Liver (tissue), 9 donors: ENCODE data around the gene NFYC. TPM values are rescaled to one million over a fixed set of nuclear protein-coding genes. Genes with fewer than 3 reads are reported as not detected.

Source experiments
- DNase-seq: peaks from one replicate; pipeline ENCODE4 v3.0.0-alpha.2; 2017; ENCODE audit warnings: low spot score
- H3K27ac ChIP-seq, 2 donors: one replicate each; pipeline ENCODE4 v1.7.0; 2013; ENCODE audit warnings: inconsistent platforms in 2 of 2, low read length in 2 of 2, control low read depth in 1 of 2, low read depth in 1 of 2, mild to moderate bottlenecking in 1 of 2
- H3K27me3 ChIP-seq, 4 donors: one replicate each; pipeline versions ENCODE4 v1.6.1 to v1.7.0; 2013; ENCODE audit warnings: low read length in 3 of 4, inconsistent platforms in 1 of 4, mild to moderate bottlenecking in 1 of 4, moderate library complexity in 1 of 4; ENCODE audit not compliant: control insufficient read depth in 4 of 4, insufficient read depth in 4 of 4
- H3K36me3 ChIP-seq, 4 donors: one replicate each; pipeline versions ENCODE4 v1.6.1 to v1.7.0; 2013; ENCODE audit warnings: low read length in 3 of 4, mild to moderate bottlenecking in 3 of 4, low read depth in 1 of 4, moderate library complexity in 1 of 4; ENCODE audit not compliant: control insufficient read depth in 4 of 4, insufficient read depth in 3 of 4
- H3K4me1 ChIP-seq, 4 donors: one replicate each; pipeline versions ENCODE4 v1.6.1 to v1.7.0; 2013; ENCODE audit warnings: low read length in 3 of 4, mild to moderate bottlenecking in 3 of 4, moderate library complexity in 1 of 4; ENCODE audit not compliant: control insufficient read depth in 4 of 4, insufficient read depth in 4 of 4
- H3K4me3 ChIP-seq, 3 donors: one replicate each; pipeline versions ENCODE4 v1.6.1 to v1.7.0; 2013; ENCODE audit warnings: low read length in 3 of 3, control low read depth in 1 of 3, low read depth in 1 of 3, mild to moderate bottlenecking in 1 of 3
- H3K9ac ChIP-seq, 2 donors: one replicate each; pipeline ENCODE4 v1.7.0; 2013; ENCODE audit warnings: low read length in 2 of 2, mild to moderate bottlenecking in 2 of 2, moderate library complexity in 2 of 2, control low read depth in 1 of 2, low read depth in 1 of 2
- H3K9me3 ChIP-seq, 4 donors: one replicate each; pipeline versions ENCODE4 v1.6.1 to v1.7.0; 2013; ENCODE audit warnings: low read length in 3 of 4; ENCODE audit not compliant: control insufficient read depth in 4 of 4
- CTCF ChIP-seq: fragments of 150-350 bp; IDR thresholded peaks from 2 replicates; pipeline ENCODE4 v1.5.1; 2017; ENCODE audit warnings: improper control_type of control experiment, low read depth, low read length; ENCODE audit not compliant: missing input control
- EGR1 ChIP-seq, 2 donors: IDR thresholded peaks; 2 replicates each; pipeline ENCODE4 v1.6.1; 2016 to 2018; ENCODE audit warnings: antibody characterized with exemption in 2 of 2, low read depth in 2 of 2
- FOXA1 ChIP-seq: IDR thresholded peaks from 2 replicates; pipeline ENCODE4 v1.6.1; 2016; ENCODE audit warnings: antibody characterized with exemption
- FOXA2 ChIP-seq: IDR thresholded peaks from 2 replicates; pipeline ENCODE4 v1.6.1; 2016; ENCODE audit warnings: antibody characterized with exemption
- GABPA ChIP-seq, 2 donors: IDR thresholded peaks in 1 of 2; conservative IDR thresholded peaks in 1 of 2; 2 replicates each; pipeline ENCODE4 v1.6.1; 2016; ENCODE audit warnings: antibody characterized with exemption in 2 of 2, mild to moderate bottlenecking in 1 of 2, moderate library complexity in 1 of 2
- HNF4A ChIP-seq, 2 donors: conservative IDR thresholded peaks; 2 replicates each; pipeline ENCODE4 v1.6.1; 2016; ENCODE audit warnings: antibody characterized with exemption in 2 of 2, mild to moderate bottlenecking in 2 of 2
- HNF4G ChIP-seq: IDR thresholded peaks from 2 replicates; pipeline ENCODE4 v1.6.1; 2016; ENCODE audit warnings: antibody characterized with exemption
- JUND ChIP-seq, 2 donors: IDR thresholded peaks; 2 replicates each; pipeline ENCODE4 v1.6.1; 2016; ENCODE audit warnings: antibody characterized with exemption in 2 of 2
- MAX ChIP-seq: IDR thresholded peaks from 2 replicates; pipeline ENCODE4 v1.6.1; 2016; ENCODE audit warnings: antibody characterized with exemption
- NR2F2 ChIP-seq: IDR thresholded peaks from 2 replicates; pipeline ENCODE4 v1.6.1; 2016; ENCODE audit warnings: antibody characterized with exemption
- RAD21 ChIP-seq, 2 donors: IDR thresholded peaks; 2 replicates each; pipeline ENCODE4 v1.6.1; 2016; ENCODE audit warnings: antibody characterized with exemption in 2 of 2, mild to moderate bottlenecking in 2 of 2
- REST ChIP-seq: IDR thresholded peaks from 2 replicates; pipeline ENCODE4 v1.6.1; 2016; ENCODE audit warnings: antibody characterized with exemption, mild to moderate bottlenecking
- RXRA ChIP-seq, 2 donors: IDR thresholded peaks; 2 replicates each; pipeline ENCODE4 v1.6.1; 2017 to 2018; ENCODE audit warnings: antibody characterized with exemption in 2 of 2, mild to moderate bottlenecking in 1 of 2
- SP1 ChIP-seq: IDR thresholded peaks from 2 replicates; pipeline ENCODE4 v1.6.1; 2018; ENCODE audit warnings: antibody characterized with exemption, mild to moderate bottlenecking
- TAF1 ChIP-seq: conservative IDR thresholded peaks from 2 replicates; pipeline ENCODE4 v1.6.1; 2016; ENCODE audit warnings: antibody characterized with exemption, mild to moderate bottlenecking
- YY1 ChIP-seq: IDR thresholded peaks from 2 replicates; pipeline ENCODE4 v1.6.1; 2016; ENCODE audit warnings: antibody characterized with exemption, mild to moderate bottlenecking
- ZBTB33 ChIP-seq: IDR thresholded peaks from 2 replicates; pipeline ENCODE4 v1.6.1; 2016; ENCODE audit warnings: antibody characterized with exemption
- WGBS: extraction: QIAGEN DNeasy Blood & Tissue Kit; methylation state at CpG from one replicate; pipeline ENCODE4 v1.1.7; 2013; 5-methylcytosine and 5-hydroxymethylcytosine counted together
- polyA plus RNA-seq, 2 donors: library from polyadenylated mRNA; stranded (reverse) in 1 of 2; unstranded in 1 of 2; fragments of 200-250 nt in 1 of 2; fragments of >200 nt in 1 of 2; fragmentation: Nextera tagmentation in 1 of 2; extraction: Ambion mirVana in 1 of 2; gene quantifications; one replicate each; pipeline versions ENCODE4 v1.2.1 to v1.2.3, GENCODE V29; 2013 to 2015
- total RNA-seq, 2 donors: library from RNA; depleted of rRNA; stranded (reverse); fragments of >200 nt; gene quantifications; one replicate each; pipeline ENCODE4 v1.2.3, GENCODE V29; 2014
- TF ChIP-seq, protein P1 (sequence below): IDR thresholded peaks from 2 replicates; pipeline ENCODE4 v1.6.1; 2016; ENCODE audit warnings: antibody characterized with exemption
- donor health status: healthy.
- donor health status: healthy.
- donor health status: healthy.
- donor health status: healthy.
- donor health status: healthy.

NFYC gene
- total and polyA plus RNA-seq, 4 donors: 18.3 to 28.1 (median 26.8) TPM

GRCh38 chr1:40806240-40806639 is 114.7 kb downstream of the NFYC start:
- Histone ChIP-seq H3K9me3 (no peaks in the 10 kb centered on the region), H3K36me3 (no peaks in the 10 kb centered on the region), H3K9ac (no peak overlapping the region), H3K4me1 (peaks cover 1 to 7% (median 4%) of the 10 kb centered on the region in 4 donors), H3K27ac (no peak overlapping the region), H3K27me3 (no peaks in the 10 kb centered on the region), H3K4me3 (no peak overlapping the region)
- 87% methylated on average over 3 of the region's 3 CpGs for WGBS
- DNase-seq: no peak
- TF ChIP-seq ZBTB33: no peak
- no peak for TF ChIP-seq NR2F2
- no peak for TF ChIP-seq FOXA2
- TF ChIP-seq MAX: no peak
- TF ChIP-seq HNF4A (conservative IDR thresholded peaks at IDR 0.05): no peak
- no peak for TF ChIP-seq REST
- TF ChIP-seq CTCF: no peak
- no peak for TF ChIP-seq FOXA1
- no peak for TF ChIP-seq TAF1
- TF ChIP-seq RXRA (IDR thresholded peaks at IDR 0.05): no peak
- TF ChIP-seq EGR1 (IDR thresholded peaks at IDR 0.05; ENCODE audit: low read depth in 2 of 2): no peak
- TF ChIP-seq HNF4G: no peak
- TF ChIP-seq JUND (IDR thresholded peaks at IDR 0.05): no peak
- TF ChIP-seq SP1: no peak
- TF ChIP-seq YY1: no peak
- TF ChIP-seq, protein P1, sequence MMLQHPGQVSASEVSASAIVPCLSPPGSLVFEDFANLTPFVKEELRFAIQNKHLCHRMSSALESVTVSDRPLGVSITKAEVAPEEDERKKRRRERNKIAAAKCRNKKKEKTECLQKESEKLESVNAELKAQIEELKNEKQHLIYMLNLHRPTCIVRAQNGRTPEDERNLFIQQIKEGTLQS: no peak
- TF ChIP-seq GABPA (IDR thresholded peaks at IDR 0.05 in 1 of 2, conservative IDR thresholded peaks at IDR 0.05 in 1 of 2): no peak
- no peak for TF ChIP-seq RAD21 (IDR thresholded peaks at IDR 0.05)
